Measurements from ENCODE around the gene AGAP2. TPM values are rescaled to one million over a fixed set of nuclear protein-coding genes. Genes with fewer than 3 reads are reported as not detected.

AGAP2 gene
- total and polyA plus RNA-seq, 2 of the 8 experiments (the other 6 are each of a cell fraction or from before 2014, with no cell fraction given): 1.5 TPM

DNA sequence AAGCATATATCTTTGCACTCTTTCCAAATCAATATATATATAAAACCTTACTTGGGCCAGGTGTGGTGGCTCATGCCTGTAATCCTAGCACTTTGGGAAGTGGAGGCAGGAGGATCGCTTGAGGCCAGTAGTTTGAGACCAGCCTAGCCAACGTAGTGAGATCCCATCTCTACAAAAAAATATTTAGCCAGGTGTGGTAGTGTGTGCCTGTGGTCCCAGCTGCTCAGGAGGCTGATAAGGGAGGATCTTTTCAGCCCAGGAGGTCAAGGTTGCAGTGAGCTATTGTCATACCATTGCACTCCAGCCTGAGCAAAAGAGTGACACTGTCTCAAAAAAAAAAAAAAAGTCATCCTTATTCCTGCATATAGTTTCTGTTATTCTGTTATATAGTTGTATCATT, 30.2 kb downstream of the AGAP2 start:
- H3K4me2 ChIP-seq (ENCODE audit: insufficient read depth in 1 of 2, low read depth in 2 of 2, low read length in 2 of 2): no peak overlapping the region
- CTCF ChIA-PET (ENCODE audit: partially characterized antibody): interaction anchor here (0.6 to 2.1 kb wide), 3 partner anchors 14 to 125 kb away, joined by 3 to 5 read pairs (median 4); partner anchors contain the start of gene B4GALNT1
- no peak overlapping the region for H3K14ac ChIP-seq (ENCODE audit: insufficient read length)
- no peak overlapping the region for H4K5ac ChIP-seq (ENCODE audit: insufficient read length, low read depth, low read length)
- H3K23me2 ChIP-seq (ENCODE audit: low read depth, low read length): no peaks in the 10 kb centered on the region
- no peak overlapping the region for H3K23ac ChIP-seq (ENCODE audit: insufficient read length)
- no peak overlapping the region for H4K8ac ChIP-seq (ENCODE audit: extremely low read depth, insufficient read depth, low read length)
- no peak overlapping the region for H3K4me3 ChIP-seq (ENCODE audit: extremely low read depth in 1 of 4, insufficient read depth in 2 of 4, low read depth in 3 of 4, low read length in 4 of 4)
- H3K9me3 ChIP-seq (ENCODE audit: insufficient read depth in 2 of 2, low read depth in 1 of 2, low read length in 1 of 2): no peaks in the 10 kb centered on the region
- POLR2A ChIA-PET (ENCODE audit: partially characterized antibody): interaction anchor here (0.6 to 0.8 kb wide), 3 partner anchors 10 to 105 kb away, joined by 3 to 4 read pairs (median 4); no protein-coding TSS in a partner anchor
- H3K9ac ChIP-seq (replicated peaks in 1 of 4; ENCODE audit: extremely low read depth in 1 of 4, low read depth in 3 of 4, low read length in 3 of 4): no peak overlapping the region
- H2AFZ ChIP-seq (ENCODE audit: low read length): no peak overlapping the region
- no peaks in the 10 kb centered on the region for H3K27me3 ChIP-seq (replicated peaks in 1 of 4; ENCODE audit: control insufficient read depth in 3 of 4, extremely low read depth in 1 of 4, insufficient read depth in 3 of 4, low read length in 3 of 4)
- no peak overlapping the region for H2AK5ac ChIP-seq (ENCODE audit: low read depth, low read length)
- H3K4ac ChIP-seq (replicated peaks; ENCODE audit: insufficient read length, low read depth, low read length): no peak overlapping the region
- FAIRE-seq (no peak), DNase-seq (ENCODE audit: low read depth in 1 of 2, low spot score in 2 of 2) (no peak)
- no peak overlapping the region for H2BK120ac ChIP-seq (replicated peaks; ENCODE audit: low read depth, low read length)
- H2BK20ac ChIP-seq (ENCODE audit: low read length): no peak overlapping the region
- H3K4me1 ChIP-seq (replicated peaks in 1 of 4; ENCODE audit: control insufficient read depth in 3 of 4, insufficient read depth in 4 of 4, low read length in 3 of 4): no peaks in the 10 kb centered on the region
- H3K36me3 ChIP-seq (ENCODE audit: control insufficient read depth in 2 of 4, insufficient read depth in 4 of 4, low read length in 3 of 4): no peaks in the 10 kb centered on the region; a peak in 1 of 8 replicates
- H2BK15ac ChIP-seq (ENCODE audit: low read length): no peak overlapping the region
- H2BK12ac ChIP-seq (ENCODE audit: low read depth, low read length): no peak overlapping the region
- no peak overlapping the region for H3K56ac ChIP-seq (replicated peaks; ENCODE audit: insufficient read length, low read depth, low read length)
- WGBS, 2 experiments (ENCODE audit: extremely low coverage in 1 of 2, insufficient coverage in 1 of 2, insufficient read length in 1 of 2, insufficient replicate concordance in 2 of 2, low coverage in 1 of 2, low lambda C conversion rate in 2 of 2, missing lambda C conversion rate in 1 of 2): 92% methylated on average over 2 of the region's 2 CpGs; no CpG with 5 or more reads in 1 of the 2 experiments
- no peaks in the 10 kb centered on the region for H3K79me1 ChIP-seq (ENCODE audit: low read depth, low read length)
- no peak overlapping the region for H2BK5ac ChIP-seq (ENCODE audit: low read depth, low read length)
- no peak overlapping the region for H3K27ac ChIP-seq (ENCODE audit: low read depth, low read length)
- H3K79me2 ChIP-seq (ENCODE audit: control insufficient read depth in 1 of 2, insufficient read depth in 2 of 2, low read length in 2 of 2): no peaks in the 10 kb centered on the region
- H4K91ac ChIP-seq (replicated peaks; ENCODE audit: insufficient read length, low read length): no peak overlapping the region
- H4K20me1 ChIP-seq (replicated peaks in 1 of 2; ENCODE audit: control insufficient read depth in 1 of 2, insufficient read depth in 2 of 2, low read length in 2 of 2): peaks cover 0 to 1% of the 10 kb centered on the region in 2 experiments
- H3K18ac ChIP-seq (ENCODE audit: extremely low read depth, low read length): no peak overlapping the region
- TF ChIP-seq PHF8 (conservative IDR thresholded peaks at IDR 0.05; ENCODE audit: low read depth, low read length) (no peak), SAP30 (IDR thresholded peaks at IDR 0.05; ENCODE audit: insufficient read depth, insufficient replicate concordance, low read length) (no peak), RXRA (IDR thresholded peaks at IDR 0.05; ENCODE audit: insufficient read depth, low read depth, low read length) (no peak), BRCA1 (IDR thresholded peaks at IDR 0.05; ENCODE audit: low read depth, low read length) (no peak), BCL11A (IDR thresholded peaks at IDR 0.05; ENCODE audit: low read depth in 2 of 2, low read length in 2 of 2) (no peak), ZNF274 (IDR thresholded peaks at IDR 0.05; ENCODE audit: borderline replicate concordance, extremely low read depth, low read length) (no peak), GABPA (IDR thresholded peaks at IDR 0.05; ENCODE audit: borderline replicate concordance, insufficient read depth, low read length) (no peak), NANOG (IDR thresholded peaks at IDR 0.05; ENCODE audit: insufficient read depth, low read depth, low read length, poor library complexity, severe bottlenecking) (no peak), SP1 (IDR thresholded peaks at IDR 0.05; ENCODE audit: low read depth, low read length) (no peak), EGR1 (IDR thresholded peaks at IDR 0.05; ENCODE audit: borderline replicate concordance, low read depth, low read length) (no peak)
- TF ChIP-seq, protein P1, sequence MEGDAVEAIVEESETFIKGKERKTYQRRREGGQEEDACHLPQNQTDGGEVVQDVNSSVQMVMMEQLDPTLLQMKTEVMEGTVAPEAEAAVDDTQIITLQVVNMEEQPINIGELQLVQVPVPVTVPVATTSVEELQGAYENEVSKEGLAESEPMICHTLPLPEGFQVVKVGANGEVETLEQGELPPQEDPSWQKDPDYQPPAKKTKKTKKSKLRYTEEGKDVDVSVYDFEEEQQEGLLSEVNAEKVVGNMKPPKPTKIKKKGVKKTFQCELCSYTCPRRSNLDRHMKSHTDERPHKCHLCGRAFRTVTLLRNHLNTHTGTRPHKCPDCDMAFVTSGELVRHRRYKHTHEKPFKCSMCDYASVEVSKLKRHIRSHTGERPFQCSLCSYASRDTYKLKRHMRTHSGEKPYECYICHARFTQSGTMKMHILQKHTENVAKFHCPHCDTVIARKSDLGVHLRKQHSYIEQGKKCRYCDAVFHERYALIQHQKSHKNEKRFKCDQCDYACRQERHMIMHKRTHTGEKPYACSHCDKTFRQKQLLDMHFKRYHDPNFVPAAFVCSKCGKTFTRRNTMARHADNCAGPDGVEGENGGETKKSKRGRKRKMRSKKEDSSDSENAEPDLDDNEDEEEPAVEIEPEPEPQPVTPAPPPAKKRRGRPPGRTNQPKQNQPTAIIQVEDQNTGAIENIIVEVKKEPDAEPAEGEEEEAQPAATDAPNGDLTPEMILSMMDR (IDR thresholded peaks at IDR 0.05; ENCODE audit: control extremely low read depth in 1 of 3, insufficient read depth in 1 of 3, low read depth in 1 of 3, low read length in 3 of 3): no peak
